T-helper 22 cell (primary cell): ENCODE data around the gene TOB1.
"Not testable (repeated sequence)": the region's sequence is repeated elsewhere in the genome, so short reads cannot be mapped to it uniquely, and the experiment has no call there.

ENCODE experiments used
- DNase-seq: peaks from one replicate; pipeline ENCODE4 v3.0.0-alpha.2; 2020; ENCODE audit warnings: low read depth

TOB1 gene

GRCh38 chr17:50898369-50899004 is 32.3 kb upstream of the TOB1 start:
- DNase-seq, result no peak

GRCh38 chr17:50894513-50894912 is 28.4 kb upstream of the TOB1 start:
- not testable (repeated sequence) for DNase-seq

- no peak for DNase-seq
Observed at GRCh38 chr17:50893183-50893993, 27.2 kb upstream of the TOB1 start.

- no peak for DNase-seq
Observed at GRCh38 chr17:50892101-50892776, 26.1 kb upstream of the TOB1 start.

- no peak for DNase-seq
Observed at GRCh38 chr17:50891577-50891989, 25.4 kb upstream of the TOB1 start.

GRCh38 chr17:50890675-50891516 is 24.7 kb upstream of the TOB1 start:
- no peak for DNase-seq

- no peak for DNase-seq
Observed at GRCh38 chr17:50889528-50890118, 23.5 kb upstream of the TOB1 start.

- no peak for DNase-seq
Observed at GRCh38 chr17:50887705-50888245, 21.6 kb upstream of the TOB1 start.

- DNase-seq, result no peak
Observed at GRCh38 chr17:50884439-50885311, 18.5 kb upstream of the TOB1 start.

- DNase-seq, result no peak
Observed at GRCh38 chr17:50883850-50884438, 17.8 kb upstream of the TOB1 start.

- no peak for DNase-seq
Observed at GRCh38 chr17:50882851-50883250, 16.7 kb upstream of the TOB1 start.

- no peak for DNase-seq
Observed at GRCh38 chr17:50881182-50881581, 15.0 kb upstream of the TOB1 start.

- DNase-seq, result no peak
Observed at GRCh38 chr17:50879086-50879485, 12.9 kb upstream of the TOB1 start.

- no peak for DNase-seq
Observed at GRCh38 chr17:50877838-50878237, 11.7 kb upstream of the TOB1 start.

GRCh38 chr17:50877042-50877441 is 10.9 kb upstream of the TOB1 start:
- not testable (repeated sequence) for DNase-seq

GRCh38 chr17:50875074-50875473 is 8.9 kb upstream of the TOB1 start:
- DNase-seq, result no peak

GRCh38 chr17:50872710-50873424 is 6.7 kb upstream of the TOB1 start:
- DNase-seq, result peak; percentile 46

- DNase-seq, result no peak
Observed at GRCh38 chr17:50871898-50872297, 5.7 kb upstream of the TOB1 start.

GRCh38 chr17:50871364-50871763 is 5.2 kb upstream of the TOB1 start:
- DNase-seq, result peak; percentile 58
